ENCODE measurements around the gene CELSR1.
A peak's percentile ranks its signal among the peaks of the same experiment; 100 is the strongest.

CELSR1 gene

DNA sequence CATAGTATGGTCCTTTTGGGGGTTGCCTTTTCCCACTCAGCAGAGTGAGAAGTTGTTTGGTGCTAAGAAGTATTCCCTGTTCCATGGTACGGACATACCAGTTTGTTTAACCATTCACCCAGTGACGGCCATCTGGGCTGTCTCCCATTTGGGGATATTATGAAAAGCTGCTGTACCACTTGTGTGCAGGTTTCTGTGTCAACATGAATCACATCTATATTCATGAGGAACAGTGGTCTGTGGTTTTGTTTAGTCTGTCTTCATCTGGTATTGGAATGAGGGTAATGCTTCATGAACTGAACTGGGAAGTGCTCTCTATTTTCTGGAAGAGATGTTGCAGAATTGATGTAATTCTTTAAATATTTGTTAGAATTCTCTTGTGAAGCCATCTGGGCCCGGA, 112.4 kb downstream of the CELSR1 start:
- ATAC-seq (replicated peaks) (no peak), DNase-seq (no peak)
- H3K36me3 Mint-ChIP-seq (ENCODE audit: insufficient read depth) = peaks cover 7% of the 10 kb centered on the region
- H3K4me1 Mint-ChIP-seq (ENCODE audit: low read depth in 2 of 2) = peaks cover 8 to 15% of the 10 kb centered on the region in 2 donors
- H3K27ac Mint-ChIP-seq = peak overlapping the region in 1 of 2 donors; percentile 24
- no peaks in the 10 kb centered on the region for H3K9me3 Mint-ChIP-seq
- H3K4me3 Mint-ChIP-seq = no peak overlapping the region
- H3K27me3 Mint-ChIP-seq = no peaks in the 10 kb centered on the region

DNA sequence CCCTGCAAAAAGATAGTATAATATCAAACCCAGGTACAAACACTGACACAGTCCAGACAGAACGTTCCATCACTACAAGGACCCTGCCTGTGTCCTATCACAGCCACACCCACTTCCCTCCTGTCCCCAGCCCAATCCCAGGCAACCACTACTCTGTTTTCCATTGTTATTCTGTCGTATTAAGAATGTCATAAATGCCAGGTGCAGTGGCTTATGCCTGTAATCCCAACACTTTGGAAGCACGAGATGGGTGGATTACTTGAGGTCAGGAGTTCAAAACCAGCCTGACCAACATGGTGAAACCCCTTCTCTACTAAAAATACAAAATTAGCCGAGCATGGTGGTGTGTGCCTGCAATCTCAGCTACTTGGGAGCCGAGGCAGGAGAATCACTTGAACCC, 112.9 kb downstream of the CELSR1 start:
- no peaks in the 10 kb centered on the region for H3K27me3 Mint-ChIP-seq
- H3K27ac Mint-ChIP-seq = no peak overlapping the region
- peaks cover 8 to 15% of the 10 kb centered on the region in 2 donors for H3K4me1 Mint-ChIP-seq (ENCODE audit: low read depth in 2 of 2)
- DNase-seq (no peak), ATAC-seq (replicated peaks) (no peak)
- H3K9me3 Mint-ChIP-seq = no peaks in the 10 kb centered on the region
- H3K36me3 Mint-ChIP-seq (ENCODE audit: insufficient read depth) = peaks cover 7% of the 10 kb centered on the region
- H3K4me3 Mint-ChIP-seq = no peak overlapping the region

DNA sequence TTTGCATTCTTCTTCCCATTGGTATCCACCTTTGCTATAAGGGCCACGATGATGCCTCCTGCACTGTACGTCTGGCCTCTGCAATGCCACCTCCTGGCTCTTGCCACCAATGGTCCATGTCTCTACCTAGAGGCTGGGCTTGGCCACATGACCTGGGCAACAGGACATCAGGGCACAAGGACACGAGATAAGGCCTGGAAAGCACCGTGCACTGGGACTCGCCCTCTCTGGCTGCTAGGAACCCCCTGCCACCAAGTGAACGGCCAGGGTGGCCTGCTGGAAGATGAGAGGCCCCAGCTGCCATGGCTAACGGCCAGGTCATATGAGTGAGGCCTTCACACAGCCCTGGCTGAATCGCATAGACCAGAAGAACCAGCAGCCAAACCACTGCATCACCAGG, 114.5 kb downstream of the CELSR1 start:
- Mint-ChIP-seq H3K9me3 (no peaks in the 10 kb centered on the region), H3K27me3 (no peaks in the 10 kb centered on the region), H3K27ac (peak overlapping the region in 1 of 2 donors; percentile 15), H3K4me3 (no peak overlapping the region), H3K36me3 (ENCODE audit: insufficient read depth) (peaks cover 7% of the 10 kb centered on the region), H3K4me1 (ENCODE audit: low read depth in 2 of 2) (peaks cover 8 to 15% of the 10 kb centered on the region in 2 donors)
- ATAC-seq (replicated peaks) (no peak), DNase-seq (no peak)

DNA sequence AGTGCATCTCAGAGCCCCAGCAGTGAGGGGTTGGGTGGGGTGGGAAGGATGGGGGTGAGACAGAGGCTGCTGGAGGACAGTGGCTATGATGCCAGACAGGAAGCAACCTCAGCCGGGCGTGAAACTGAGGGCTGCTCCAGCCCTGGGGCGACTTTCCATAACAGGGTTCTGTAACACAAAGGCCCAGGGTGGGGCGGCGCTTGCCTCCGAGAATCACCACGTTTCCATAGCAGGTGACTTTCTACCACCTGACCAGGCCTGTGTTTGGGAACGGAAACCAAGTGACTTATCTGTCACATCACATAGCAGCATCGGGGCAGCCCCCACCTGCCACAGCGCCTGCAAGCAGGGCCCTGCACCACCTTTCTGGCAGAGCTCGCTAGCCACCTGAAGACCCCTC, 116.2 kb downstream of the CELSR1 start:
- peaks cover 7 to 14% of the 10 kb centered on the region in 2 donors for H3K4me1 Mint-ChIP-seq (ENCODE audit: low read depth in 2 of 2)
- no peak overlapping the region for H3K27ac Mint-ChIP-seq
- no peaks in the 10 kb centered on the region for H3K27me3 Mint-ChIP-seq
- ATAC-seq (replicated peaks) (peak; percentile 92), DNase-seq (peak; percentile 27 to 52 (median 52))
- H3K4me3 Mint-ChIP-seq = peak overlapping the region; percentile 20 to 29
- no peaks in the 10 kb centered on the region for H3K9me3 Mint-ChIP-seq
- peaks cover 7% of the 10 kb centered on the region for H3K36me3 Mint-ChIP-seq (ENCODE audit: insufficient read depth)

DNA sequence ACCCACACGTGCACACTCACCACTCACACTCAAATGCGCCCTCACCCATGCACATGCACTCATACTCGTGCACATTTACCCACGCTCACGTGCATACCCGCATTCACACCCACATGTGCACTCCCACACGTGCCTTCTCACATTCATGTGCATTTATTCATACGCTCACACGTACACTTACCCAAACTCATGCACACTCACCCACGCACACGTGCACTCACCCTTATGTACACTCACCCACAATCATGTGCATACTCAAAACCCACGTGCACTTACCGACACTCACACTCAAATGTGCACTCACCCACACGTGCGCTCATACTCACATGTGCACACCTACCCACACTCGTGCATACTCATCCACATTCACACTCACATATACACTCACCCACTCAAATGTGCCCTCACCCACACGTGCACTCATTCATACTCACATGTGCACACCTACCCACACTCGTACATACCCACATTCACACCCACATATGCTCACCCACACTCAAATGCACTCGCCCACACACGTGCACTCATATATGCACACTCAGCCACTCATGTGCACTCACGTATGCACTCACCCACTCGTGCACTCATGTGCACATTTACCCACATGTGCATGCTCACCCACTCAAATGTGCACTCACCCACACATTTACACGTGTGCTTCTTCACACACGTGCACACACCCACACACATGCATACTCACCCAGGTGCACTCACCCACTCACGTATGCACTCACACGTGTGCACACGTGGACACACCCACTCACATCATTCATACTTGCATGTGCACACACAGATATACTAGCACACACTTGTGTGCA, 117.5 kb downstream of the CELSR1 start:
- ATAC-seq (replicated peaks) = no peak
- H3K9me3 Mint-ChIP-seq = no peaks in the 10 kb centered on the region
- no peak overlapping the region for H3K4me3 Mint-ChIP-seq
- no peak for DNase-seq
- H3K27ac Mint-ChIP-seq = no peak overlapping the region
- peaks cover 0 to 3% of the 10 kb centered on the region in 2 donors for H3K4me1 Mint-ChIP-seq (ENCODE audit: low read depth in 2 of 2)
- peaks cover 0 to 5% of the 10 kb centered on the region in 2 donors for H3K27me3 Mint-ChIP-seq
- peaks cover 7% of the 10 kb centered on the region for H3K36me3 Mint-ChIP-seq (ENCODE audit: insufficient read depth)

DNA sequence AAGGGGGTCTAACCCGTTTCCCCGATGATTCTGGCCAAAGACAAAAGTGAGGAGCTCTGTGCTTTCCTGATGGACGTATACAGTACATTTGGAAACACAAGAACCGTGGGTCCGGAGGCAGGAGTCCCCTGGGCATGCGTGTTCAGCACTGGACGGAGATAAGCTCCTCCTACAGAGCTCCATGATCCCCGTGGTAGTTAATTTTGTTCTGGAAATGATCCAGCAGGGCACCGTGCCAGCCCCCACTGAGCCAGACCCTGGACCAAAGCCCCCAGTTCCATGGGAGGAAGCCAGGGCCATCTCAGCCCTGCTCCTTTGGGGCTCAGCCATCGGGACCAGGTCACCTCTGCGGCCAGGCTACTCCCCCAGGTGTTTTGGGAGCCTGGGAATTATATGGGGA, 118.6 kb downstream of the CELSR1 start:
- Mint-ChIP-seq H3K27ac (no peak overlapping the region), H3K4me1 (ENCODE audit: low read depth in 2 of 2) (peaks cover 0 to 3% of the 10 kb centered on the region in 2 donors), H3K27me3 (peaks cover under 1 to 5% of the 10 kb centered on the region in 2 donors), H3K4me3 (no peak overlapping the region), H3K36me3 (ENCODE audit: insufficient read depth) (peaks cover 7% of the 10 kb centered on the region), H3K9me3 (no peaks in the 10 kb centered on the region)
- DNase-seq (no peak), ATAC-seq (replicated peaks) (no peak)

DNA sequence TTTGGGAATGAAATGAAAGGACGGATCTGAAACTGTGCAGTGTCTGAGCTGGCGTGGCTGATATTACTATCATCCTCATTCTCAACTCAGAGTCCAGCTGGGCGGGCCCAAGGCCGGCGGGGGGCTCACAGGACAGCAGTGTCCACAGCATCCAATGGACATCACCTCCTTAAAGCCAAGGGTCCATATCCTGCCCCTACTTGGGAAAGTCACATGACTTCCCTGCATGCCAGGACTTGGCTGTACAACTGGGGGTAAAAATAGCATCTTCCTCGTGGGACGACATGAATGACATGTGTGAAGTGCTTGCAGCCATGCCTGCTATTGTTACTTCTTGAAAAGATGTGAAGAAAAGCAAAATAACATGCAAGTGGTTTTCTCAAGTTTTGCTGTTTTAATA, 119.7 kb downstream of the CELSR1 start:
- H3K27me3 Mint-ChIP-seq = peaks cover 11 to 13% of the 10 kb centered on the region in 2 donors
- no peak overlapping the region for H3K27ac Mint-ChIP-seq
- H3K36me3 Mint-ChIP-seq (ENCODE audit: insufficient read depth) = peaks cover 2% of the 10 kb centered on the region
- no peaks in the 10 kb centered on the region for H3K9me3 Mint-ChIP-seq
- no peak overlapping the region for H3K4me3 Mint-ChIP-seq
- peaks cover 0 to 3% of the 10 kb centered on the region in 2 donors for H3K4me1 Mint-ChIP-seq (ENCODE audit: low read depth in 2 of 2)
- ATAC-seq (replicated peaks) = no peak
- DNase-seq = no peak

DNA sequence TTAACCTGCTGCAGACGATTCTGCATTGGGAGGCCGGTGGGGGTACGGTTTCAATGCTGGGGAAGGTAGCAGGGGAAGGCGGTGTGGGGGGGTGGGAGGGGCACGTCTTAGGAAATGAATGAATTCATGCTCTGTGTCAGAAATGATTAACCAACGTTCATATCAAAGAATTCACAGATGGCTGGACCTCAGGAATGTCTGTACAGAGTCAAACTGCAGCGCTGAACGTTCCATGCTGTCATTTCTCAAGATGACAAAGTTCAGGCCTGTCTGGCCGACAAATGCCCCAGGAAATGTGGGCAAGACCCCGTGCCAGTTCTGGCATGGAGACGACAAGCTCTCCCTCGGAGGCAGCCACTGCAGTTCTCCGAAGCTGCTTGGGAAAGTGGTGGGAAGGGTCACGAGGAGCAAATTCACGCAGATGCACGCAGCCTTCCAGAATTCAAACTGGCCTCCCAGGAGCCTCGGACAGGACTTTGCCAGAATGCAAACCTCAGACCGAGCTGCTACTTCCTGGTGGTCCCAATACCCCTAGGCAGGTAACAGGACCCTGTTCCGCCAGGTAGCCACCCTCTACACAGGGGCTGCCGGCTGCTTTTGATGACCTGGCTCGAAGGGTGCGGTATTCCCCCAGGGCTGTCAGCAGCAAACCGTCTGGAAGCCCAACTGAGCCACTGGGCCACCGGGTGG, 120.4 kb downstream of the CELSR1 start:
- ATAC-seq (replicated peaks) (no peak), DNase-seq (no peak)
- Mint-ChIP-seq H3K36me3 (ENCODE audit: insufficient read depth) (no peaks in the 10 kb centered on the region), H3K4me3 (no peak overlapping the region), H3K27me3 (peaks cover 18% of the 10 kb centered on the region in 2 donors), H3K9me3 (no peaks in the 10 kb centered on the region), H3K27ac (no peak overlapping the region), H3K4me1 (ENCODE audit: low read depth in 2 of 2) (peaks cover 0 to 3% of the 10 kb centered on the region in 2 donors)

DNA sequence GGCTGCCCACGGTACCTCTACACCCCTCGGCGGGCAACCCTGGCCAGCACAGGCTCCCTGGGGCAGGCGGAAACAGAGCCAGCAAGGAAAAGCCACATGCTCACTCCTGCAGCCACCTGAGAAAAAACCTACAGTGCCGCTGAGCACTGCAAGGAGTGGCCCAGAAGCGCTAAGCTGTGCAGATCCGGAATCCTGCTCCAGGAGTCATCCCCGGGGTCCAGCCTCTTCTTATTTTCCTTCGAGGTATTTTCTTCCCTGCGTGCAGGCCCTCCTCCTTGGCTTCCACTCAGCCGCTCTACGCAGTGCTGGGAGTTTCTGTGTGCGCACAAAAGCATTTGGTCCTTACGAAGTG, 120.9 kb downstream of the CELSR1 start:
- no peaks in the 10 kb centered on the region for H3K9me3 Mint-ChIP-seq
- H3K4me3 Mint-ChIP-seq = no peak overlapping the region
- no peaks in the 10 kb centered on the region for H3K36me3 Mint-ChIP-seq (ENCODE audit: insufficient read depth)
- ATAC-seq (replicated peaks) (no peak), DNase-seq (no peak)
- H3K27ac Mint-ChIP-seq = no peak overlapping the region
- peaks cover 0 to 2% of the 10 kb centered on the region in 2 donors for H3K4me1 Mint-ChIP-seq (ENCODE audit: low read depth in 2 of 2)
- H3K27me3 Mint-ChIP-seq = peaks cover 18% of the 10 kb centered on the region in 2 donors

DNA sequence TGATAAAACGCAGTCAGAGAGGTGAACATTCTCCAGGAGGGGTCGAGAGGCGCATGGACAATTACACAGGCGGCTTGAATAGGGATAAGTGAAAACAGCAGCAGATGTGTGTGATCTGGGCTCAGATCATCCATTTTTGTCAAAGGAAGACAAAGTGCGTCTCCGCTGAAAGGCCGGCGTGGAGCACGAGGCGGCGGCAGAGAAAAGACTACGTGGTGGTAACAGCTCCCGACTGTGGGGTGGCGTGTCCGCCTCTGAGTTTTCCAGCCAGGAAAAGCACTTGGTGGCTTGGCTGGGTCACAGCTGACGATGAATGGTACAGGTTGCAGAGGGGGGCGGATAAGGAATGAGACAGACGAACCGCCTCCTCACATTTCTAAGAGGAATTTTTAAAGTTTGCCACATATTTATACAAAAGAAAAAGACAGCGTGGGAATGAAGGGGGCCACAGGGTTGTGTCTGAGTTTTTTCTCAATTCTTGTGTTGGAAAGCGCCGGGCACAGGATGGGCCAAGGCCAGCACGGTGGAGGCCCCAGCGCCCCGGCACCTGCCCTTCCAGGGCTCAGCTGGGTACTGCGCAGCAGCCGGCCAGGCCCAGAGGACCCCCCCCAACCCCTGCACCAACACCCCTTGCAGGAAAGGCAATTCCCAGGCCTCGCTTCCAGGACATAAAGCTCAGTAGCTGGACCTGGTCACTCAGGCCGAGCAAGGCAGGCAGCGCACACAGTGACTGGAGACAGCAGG, 121.5 kb downstream of the CELSR1 start:
- Mint-ChIP-seq H3K27ac (no peak overlapping the region), H3K36me3 (ENCODE audit: insufficient read depth) (no peaks in the 10 kb centered on the region), H3K4me1 (ENCODE audit: low read depth in 2 of 2) (peaks cover 0 to under 1% of the 10 kb centered on the region in 2 donors), H3K4me3 (no peak overlapping the region), H3K27me3 (peaks cover 21% of the 10 kb centered on the region in 2 donors), H3K9me3 (no peaks in the 10 kb centered on the region)
- DNase-seq = no peak
- ATAC-seq (replicated peaks) = no peak

DNA sequence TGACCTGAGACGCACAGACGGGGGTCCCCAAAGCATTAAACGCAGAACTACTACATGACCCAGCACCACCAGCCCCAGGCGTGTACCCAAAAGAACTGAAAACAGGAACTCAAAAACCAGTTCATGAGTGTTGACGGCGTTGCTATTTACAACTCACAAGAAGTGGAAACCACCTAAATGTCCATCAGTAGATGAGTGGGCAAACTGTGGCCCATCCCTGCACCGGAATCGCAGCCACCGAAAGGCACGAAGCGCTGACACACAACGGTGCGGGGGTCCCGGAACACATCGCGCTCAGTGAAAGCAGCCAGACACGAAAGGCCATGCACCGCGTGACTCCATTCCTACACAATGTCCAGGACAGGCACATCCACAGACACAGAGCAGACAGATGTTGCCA, 122.7 kb downstream of the CELSR1 start:
- no peak for ATAC-seq (replicated peaks)
- H3K4me3 Mint-ChIP-seq = no peak overlapping the region
- H3K27ac Mint-ChIP-seq = no peak overlapping the region
- no peak for DNase-seq
- H3K4me1 Mint-ChIP-seq (ENCODE audit: low read depth in 2 of 2) = no peaks in the 10 kb centered on the region
- H3K9me3 Mint-ChIP-seq = no peaks in the 10 kb centered on the region
- peaks cover 26% of the 10 kb centered on the region in 2 donors for H3K27me3 Mint-ChIP-seq
- H3K36me3 Mint-ChIP-seq (ENCODE audit: insufficient read depth) = peaks cover 3% of the 10 kb centered on the region

DNA sequence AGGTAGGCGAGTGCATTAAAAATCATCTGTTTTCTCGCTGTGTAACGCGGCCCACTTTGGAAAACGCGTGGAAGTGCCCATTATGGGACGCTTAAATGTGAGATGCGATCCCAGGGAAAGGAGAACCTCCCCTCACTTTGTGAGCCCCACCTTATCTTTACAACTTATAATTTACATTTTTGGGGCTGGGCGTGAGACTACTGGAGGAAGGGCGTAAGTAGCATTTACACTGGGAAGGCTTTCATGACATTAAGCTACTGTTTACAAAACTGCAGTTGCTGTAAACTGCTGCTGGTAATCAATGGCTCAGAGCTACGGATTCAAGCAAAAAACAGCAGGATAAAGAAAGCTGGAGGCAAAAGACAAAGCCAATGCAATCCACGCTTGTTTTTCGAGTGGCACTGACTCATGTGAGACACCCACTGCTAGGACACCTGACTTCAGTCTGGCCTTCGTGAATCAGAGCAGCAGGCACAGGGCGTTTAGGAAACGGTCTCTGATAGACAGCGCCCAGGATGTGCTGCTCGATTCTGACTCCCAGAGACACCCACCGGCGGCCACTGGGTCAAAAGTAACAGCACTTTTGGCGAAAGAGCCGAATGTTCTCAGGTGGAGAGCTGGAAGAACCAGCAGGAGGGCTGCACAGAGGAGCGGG, 123.6 kb downstream of the CELSR1 start:
- ATAC-seq (replicated peaks) (no peak), DNase-seq (no peak)
- H3K27ac Mint-ChIP-seq = no peak overlapping the region
- peaks cover 26% of the 10 kb centered on the region in 2 donors for H3K27me3 Mint-ChIP-seq
- no peak overlapping the region for H3K4me3 Mint-ChIP-seq
- H3K36me3 Mint-ChIP-seq (ENCODE audit: insufficient read depth) = peaks cover 3% of the 10 kb centered on the region
- no peaks in the 10 kb centered on the region for H3K9me3 Mint-ChIP-seq
- no peaks in the 10 kb centered on the region for H3K4me1 Mint-ChIP-seq (ENCODE audit: low read depth in 2 of 2)

DNA sequence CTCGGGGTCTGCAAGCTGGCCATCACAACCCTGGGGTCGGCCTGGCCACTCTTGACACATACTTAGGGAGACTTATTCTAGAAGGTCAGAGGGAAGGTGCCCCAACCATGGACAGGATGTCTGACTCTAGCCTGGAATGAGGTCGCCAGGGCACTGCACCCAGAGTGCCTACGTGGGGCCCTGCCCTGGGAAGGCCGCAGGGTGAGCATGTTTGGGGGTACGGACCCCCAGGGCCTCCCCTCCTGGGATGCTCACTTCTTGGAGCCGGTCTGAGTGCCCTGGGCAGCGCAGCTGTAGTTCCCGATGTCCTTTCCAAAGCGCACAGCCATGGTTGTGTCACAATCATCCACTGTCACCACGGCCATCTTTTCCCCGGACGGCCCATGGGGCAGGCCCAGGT, 126.1 kb downstream of the CELSR1 start:
- no peaks in the 10 kb centered on the region for H3K4me1 Mint-ChIP-seq (ENCODE audit: low read depth in 2 of 2)

More for the DNA sequence above, 126.1 kb downstream of the CELSR1 start:
- DNase-seq (no peak), ATAC-seq (replicated peaks) (no peak)
- no peaks in the 10 kb centered on the region for H3K9me3 Mint-ChIP-seq
- no peak overlapping the region for H3K4me3 Mint-ChIP-seq
- peaks cover 6% of the 10 kb centered on the region for H3K36me3 Mint-ChIP-seq (ENCODE audit: insufficient read depth)
- no peak overlapping the region for H3K27ac Mint-ChIP-seq
- peaks cover 26 to 35% of the 10 kb centered on the region in 2 donors for H3K27me3 Mint-ChIP-seq
